Measurements from ENCODE around the gene PRPF40A.

PRPF40A gene

DNA sequence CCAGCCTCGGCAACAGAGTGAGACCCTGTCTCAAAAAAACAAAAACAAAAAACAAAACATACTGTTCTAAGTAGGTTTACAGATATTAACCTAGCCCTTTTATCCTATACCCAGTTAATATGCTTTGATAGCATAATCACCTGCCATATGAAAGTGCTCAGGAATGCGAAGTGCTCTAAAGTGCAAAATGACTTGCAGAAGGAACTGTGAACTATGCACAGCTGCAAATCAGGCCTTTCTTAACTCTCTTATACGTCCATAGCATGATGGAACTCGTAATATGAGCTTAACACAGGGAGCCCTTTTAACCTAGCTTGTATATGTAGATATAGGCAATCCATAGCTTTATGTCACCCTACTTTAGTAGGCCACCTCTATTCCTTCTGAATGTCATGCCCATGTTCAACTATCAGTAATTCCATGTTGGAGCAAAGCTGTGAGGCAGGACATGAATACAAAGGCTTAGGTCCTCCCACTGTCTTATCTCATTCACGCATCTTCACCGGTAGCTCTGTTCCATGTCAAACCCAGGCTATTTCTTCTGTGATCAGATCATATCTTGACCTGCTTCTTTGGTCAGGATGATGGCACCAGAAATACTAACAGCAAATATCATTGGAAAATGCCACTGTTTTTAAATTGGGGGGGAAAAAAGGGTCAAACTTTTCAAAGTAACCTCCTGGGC is 72.9 kb downstream of the PRPF40A start:
- no peak for DNase-seq (ENCODE audit: insufficient read length, low spot score)
- no peak for FAIRE-seq

DNA sequence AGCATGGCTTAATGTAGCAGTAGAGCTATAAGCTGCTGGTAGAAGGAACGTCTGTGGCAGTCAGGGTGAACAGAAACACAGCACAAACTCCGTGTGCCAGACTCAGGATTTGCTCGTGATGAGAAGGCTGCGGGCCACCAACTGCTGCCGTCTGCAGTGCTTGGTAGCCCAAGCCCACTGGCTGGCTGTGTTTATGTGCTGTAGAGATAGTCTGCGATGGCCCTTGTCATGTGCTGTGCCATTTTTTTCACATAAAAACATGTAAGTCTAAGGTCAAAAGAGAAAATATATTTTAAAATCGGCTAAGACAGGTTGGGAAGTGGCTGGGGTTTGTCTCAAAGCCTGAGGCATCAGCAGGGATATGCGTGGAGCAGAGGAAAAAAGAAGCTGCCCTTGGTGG is 78.7 kb downstream of the PRPF40A start:
- FAIRE-seq: no peak
- no peak for DNase-seq (ENCODE audit: insufficient read length, low spot score)
- TF ChIP-seq TAF1 (IDR thresholded peaks at IDR 0.05; ENCODE audit: low read depth, low read length): no peak
- TF ChIP-seq SPI1 (IDR thresholded peaks at IDR 0.05; ENCODE audit: low read depth, low read length): no peak
- no peak for TF ChIP-seq PAX5 (IDR thresholded peaks at IDR 0.05; ENCODE audit: insufficient read depth, low read length, severe bottlenecking)

More for the DNA sequence above, 72.9 kb downstream of the PRPF40A start:
- no peak for TF ChIP-seq PAX5 (IDR thresholded peaks at IDR 0.05; ENCODE audit: insufficient read depth, low read length, severe bottlenecking)
- TF ChIP-seq POLR2A (IDR thresholded peaks at IDR 0.05; ENCODE audit: low read depth, low read length): no peak
- TF ChIP-seq TAF1 (IDR thresholded peaks at IDR 0.05; ENCODE audit: low read depth, low read length): no peak
- TF ChIP-seq POU2F2 (IDR thresholded peaks at IDR 0.05; ENCODE audit: low read depth, low read length): no peak
- no peak for TF ChIP-seq SPI1 (IDR thresholded peaks at IDR 0.05; ENCODE audit: low read depth, low read length)
- TF ChIP-seq POLR2AphosphoS5 (IDR thresholded peaks at IDR 0.05; ENCODE audit: low read depth, low read length): no peak

DNA sequence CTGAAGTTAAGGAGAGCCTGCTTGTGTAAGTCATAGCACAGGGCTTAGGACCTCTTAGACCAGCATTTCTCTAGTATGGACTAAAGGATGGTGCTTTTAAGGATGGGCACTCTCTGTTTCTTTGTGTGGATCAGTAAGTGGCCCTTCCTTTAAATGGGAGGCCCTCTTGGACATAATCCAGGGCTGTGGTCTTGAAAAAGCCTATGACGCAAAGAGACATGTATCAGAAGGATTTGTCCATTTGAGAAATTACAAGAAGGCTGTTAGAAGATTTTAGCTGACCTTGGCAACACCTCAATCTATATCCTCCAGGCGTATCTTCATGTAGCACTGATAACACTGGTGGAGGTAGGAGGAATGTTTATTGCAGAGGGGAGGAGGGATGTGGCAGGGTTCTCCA is 79.2 kb downstream of the PRPF40A start:
- FAIRE-seq: no peak
- TF ChIP-seq POLR2AphosphoS5 (IDR thresholded peaks at IDR 0.05; ENCODE audit: low read depth, low read length): no peak
- no peak for TF ChIP-seq POU2F2 (IDR thresholded peaks at IDR 0.05; ENCODE audit: low read depth, low read length)
- no peak for DNase-seq (ENCODE audit: insufficient read length, low spot score)

DNA sequence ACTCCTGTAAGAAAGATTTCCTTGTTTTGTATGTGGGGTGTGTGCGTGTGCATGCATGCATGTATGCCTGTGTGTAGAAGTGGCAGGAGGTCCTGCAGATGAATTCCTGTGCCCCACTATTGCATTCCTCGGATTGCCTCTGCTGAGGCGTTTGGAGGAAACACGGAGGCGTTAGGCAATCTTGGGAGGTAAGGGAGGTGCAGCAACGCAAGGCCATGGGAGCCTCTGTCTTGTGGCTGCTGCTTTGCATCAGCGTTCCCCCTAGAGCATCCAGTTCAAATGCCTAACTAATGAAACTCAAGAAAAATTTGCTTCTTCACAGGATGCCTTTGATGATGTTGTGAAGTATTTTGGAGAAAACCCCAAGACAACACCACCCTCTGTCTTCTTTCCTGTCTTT is 80.0 kb downstream of the PRPF40A start:
- DNase-seq (ENCODE audit: insufficient read length, low spot score): no peak
- TF ChIP-seq TAF1 (IDR thresholded peaks at IDR 0.05; ENCODE audit: low read depth, low read length) (no peak), PAX5 (IDR thresholded peaks at IDR 0.05; ENCODE audit: insufficient read depth, low read length, severe bottlenecking) (no peak), POLR2A (IDR thresholded peaks at IDR 0.05; ENCODE audit: low read depth, low read length) (no peak), POU2F2 (IDR thresholded peaks at IDR 0.05; ENCODE audit: low read depth, low read length) (no peak), POLR2AphosphoS5 (IDR thresholded peaks at IDR 0.05; ENCODE audit: low read depth, low read length) (no peak), SPI1 (IDR thresholded peaks at IDR 0.05; ENCODE audit: low read depth, low read length) (no peak)
- no peak for FAIRE-seq

DNA sequence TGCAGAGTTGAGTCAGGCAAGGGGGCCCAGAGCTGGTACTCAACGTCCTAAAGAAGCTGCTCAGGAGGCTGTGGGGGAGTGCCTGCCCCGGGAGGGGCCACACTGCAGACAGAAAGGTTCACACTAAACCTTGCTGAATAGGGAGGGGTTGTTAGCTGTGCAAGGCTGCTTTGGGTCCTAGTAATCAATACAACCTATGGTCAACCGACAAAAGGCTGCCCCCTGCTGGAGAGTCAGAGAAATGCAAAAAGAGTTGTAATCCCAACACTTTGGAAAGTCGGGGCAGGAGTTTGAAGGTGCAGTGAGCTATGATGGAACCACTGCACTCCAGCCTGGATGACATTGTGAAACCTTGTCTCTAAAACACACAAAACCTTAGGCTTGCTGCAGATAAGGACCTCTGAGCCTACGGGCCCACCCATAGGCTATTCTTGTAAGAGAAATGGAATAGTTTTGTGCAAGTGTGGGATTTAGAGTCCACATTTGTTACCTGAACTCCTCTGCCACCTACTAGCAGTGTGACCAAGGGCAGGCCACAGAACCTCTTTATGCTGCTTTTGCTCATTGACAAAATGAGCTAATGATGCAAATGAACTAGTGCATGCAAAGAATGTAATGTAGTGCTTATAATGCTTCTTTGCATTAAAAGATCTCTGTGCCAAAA is 81.5 kb downstream of the PRPF40A start:
- no peak for DNase-seq (ENCODE audit: insufficient read length, low spot score)
- peak; percentile 74 for FAIRE-seq

DNA sequence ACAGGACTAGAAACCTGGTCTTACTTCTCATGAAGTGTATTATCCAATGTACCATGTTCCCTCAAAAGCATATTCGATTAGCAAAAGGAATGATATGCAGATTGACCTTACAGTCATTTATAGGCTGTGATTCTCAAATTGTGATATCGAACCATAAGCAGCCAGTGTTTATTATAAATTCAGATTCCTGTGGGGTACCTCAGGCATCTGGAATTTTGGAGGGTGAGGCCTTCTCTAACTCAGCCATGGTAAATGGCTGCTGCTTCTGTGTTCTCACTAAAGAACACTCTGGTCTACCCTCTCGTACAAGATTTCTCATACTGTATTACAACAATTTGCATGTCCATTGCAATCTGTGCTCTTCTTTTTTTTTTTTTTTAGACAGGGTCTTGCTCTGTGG is 84.5 kb downstream of the PRPF40A start:
- no peak for FAIRE-seq
- TF ChIP-seq POLR2A (IDR thresholded peaks at IDR 0.05; ENCODE audit: low read depth, low read length): no peak
- no peak for TF ChIP-seq PAX5 (IDR thresholded peaks at IDR 0.05; ENCODE audit: insufficient read depth, low read length, severe bottlenecking)
- TF ChIP-seq TAF1 (IDR thresholded peaks at IDR 0.05; ENCODE audit: low read depth, low read length): no peak
- TF ChIP-seq POLR2AphosphoS5 (IDR thresholded peaks at IDR 0.05; ENCODE audit: low read depth, low read length): no peak
- TF ChIP-seq POU2F2 (IDR thresholded peaks at IDR 0.05; ENCODE audit: low read depth, low read length): no peak
- TF ChIP-seq SPI1 (IDR thresholded peaks at IDR 0.05; ENCODE audit: low read depth, low read length): no peak
- DNase-seq (ENCODE audit: insufficient read length, low spot score): no peak

More for the DNA sequence above, 81.5 kb downstream of the PRPF40A start:
- TF ChIP-seq POLR2AphosphoS5 (IDR thresholded peaks at IDR 0.05; ENCODE audit: low read depth, low read length) (no peak), PAX5 (IDR thresholded peaks at IDR 0.05; ENCODE audit: insufficient read depth, low read length, severe bottlenecking) (no peak), POU2F2 (IDR thresholded peaks at IDR 0.05; ENCODE audit: low read depth, low read length) (no peak), SPI1 (IDR thresholded peaks at IDR 0.05; ENCODE audit: low read depth, low read length) (no peak), TAF1 (IDR thresholded peaks at IDR 0.05; ENCODE audit: low read depth, low read length) (no peak), POLR2A (IDR thresholded peaks at IDR 0.05; ENCODE audit: low read depth, low read length) (no peak)

DNA sequence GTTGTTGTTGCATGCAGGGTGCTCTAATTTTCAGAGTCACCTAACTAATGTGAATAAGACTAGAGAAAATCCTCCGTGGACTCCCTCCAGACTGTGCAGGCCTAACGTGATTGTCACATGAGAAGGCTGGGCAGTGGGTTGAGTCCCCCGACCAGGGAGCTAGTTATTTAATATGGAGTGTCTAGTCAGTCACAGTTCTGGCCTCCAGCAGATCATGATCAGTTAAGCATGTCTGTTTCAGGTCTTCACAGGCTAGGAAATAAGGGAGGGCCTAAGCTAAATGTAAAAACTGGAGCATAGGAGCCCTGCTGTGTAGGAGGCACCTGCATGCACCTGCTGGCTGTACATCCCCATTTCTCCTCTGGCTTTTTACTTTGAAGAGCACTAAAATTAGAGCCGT is 86.8 kb downstream of the PRPF40A start:
- no peak for FAIRE-seq
- no peak for DNase-seq (ENCODE audit: insufficient read length, low spot score)
- TF ChIP-seq PAX5 (IDR thresholded peaks at IDR 0.05; ENCODE audit: insufficient read depth, low read length, severe bottlenecking): no peak
- no peak for TF ChIP-seq POLR2A (IDR thresholded peaks at IDR 0.05; ENCODE audit: low read depth, low read length)
- no peak for TF ChIP-seq SPI1 (IDR thresholded peaks at IDR 0.05; ENCODE audit: low read depth, low read length)
- no peak for TF ChIP-seq POLR2AphosphoS5 (IDR thresholded peaks at IDR 0.05; ENCODE audit: low read depth, low read length)
- no peak for TF ChIP-seq TAF1 (IDR thresholded peaks at IDR 0.05; ENCODE audit: low read depth, low read length)
- no peak for TF ChIP-seq POU2F2 (IDR thresholded peaks at IDR 0.05; ENCODE audit: low read depth, low read length)

DNA sequence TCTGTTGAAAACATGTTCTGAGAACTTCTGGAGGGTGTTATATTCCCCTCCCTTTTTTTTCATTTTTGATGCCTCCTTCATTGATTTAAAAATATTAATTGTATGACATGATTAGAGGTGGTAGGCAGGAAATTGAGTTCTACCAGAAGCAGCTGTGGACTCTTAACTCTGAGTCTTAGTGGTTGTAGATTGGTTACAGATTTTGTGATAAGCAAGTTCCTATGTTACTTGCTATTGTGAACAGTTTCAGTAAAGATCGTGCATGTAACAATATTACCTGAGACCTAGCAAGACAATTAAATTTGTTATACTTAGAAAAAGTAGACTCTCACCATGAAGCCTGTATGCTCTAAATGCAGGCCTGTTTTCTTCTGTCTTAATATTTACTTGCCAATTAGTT is 88.1 kb downstream of the PRPF40A start:
- FAIRE-seq (no peak), DNase-seq (ENCODE audit: insufficient read length, low spot score) (no peak)
- no peak for TF ChIP-seq PAX5 (IDR thresholded peaks at IDR 0.05; ENCODE audit: insufficient read depth, low read length, severe bottlenecking)

DNA sequence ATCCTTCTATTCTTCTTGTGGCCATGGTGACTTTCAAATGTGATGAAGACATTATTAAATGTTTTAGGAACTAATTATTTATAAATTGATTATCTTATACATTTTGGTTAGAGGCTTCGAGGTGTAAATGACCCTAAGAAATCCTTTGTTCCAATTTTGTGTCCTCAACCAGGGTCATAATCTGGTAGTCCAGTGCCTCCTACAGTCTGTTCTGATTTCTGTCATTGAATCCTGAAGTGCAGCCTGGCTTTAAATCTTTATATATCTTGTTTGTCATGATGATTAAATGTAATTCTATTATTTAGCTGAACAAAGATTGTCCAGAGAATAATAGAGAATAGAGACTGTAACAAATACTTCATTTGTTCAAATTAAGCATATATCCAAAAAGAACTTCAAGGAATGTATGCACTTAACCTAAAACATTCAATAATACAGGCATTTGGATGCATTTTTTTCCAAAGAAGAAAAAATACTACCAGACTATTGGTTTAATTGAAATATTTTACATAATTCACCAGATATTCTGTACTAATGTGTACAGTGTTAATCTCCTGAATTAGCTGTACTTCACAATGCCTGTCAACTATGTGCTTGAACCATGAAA is 89.8 kb downstream of the PRPF40A start:
- DNase-seq (ENCODE audit: insufficient read length, low spot score) (no peak), FAIRE-seq (peak; percentile 16)
- TF ChIP-seq SPI1 (IDR thresholded peaks at IDR 0.05; ENCODE audit: low read depth, low read length): no peak
- TF ChIP-seq TAF1 (IDR thresholded peaks at IDR 0.05; ENCODE audit: low read depth, low read length): no peak
- TF ChIP-seq POLR2A (IDR thresholded peaks at IDR 0.05; ENCODE audit: low read depth, low read length): no peak
- no peak for TF ChIP-seq POU2F2 (IDR thresholded peaks at IDR 0.05; ENCODE audit: low read depth, low read length)
- TF ChIP-seq PAX5 (IDR thresholded peaks at IDR 0.05; ENCODE audit: insufficient read depth, low read length, severe bottlenecking): no peak
- no peak for TF ChIP-seq POLR2AphosphoS5 (IDR thresholded peaks at IDR 0.05; ENCODE audit: low read depth, low read length)

DNA sequence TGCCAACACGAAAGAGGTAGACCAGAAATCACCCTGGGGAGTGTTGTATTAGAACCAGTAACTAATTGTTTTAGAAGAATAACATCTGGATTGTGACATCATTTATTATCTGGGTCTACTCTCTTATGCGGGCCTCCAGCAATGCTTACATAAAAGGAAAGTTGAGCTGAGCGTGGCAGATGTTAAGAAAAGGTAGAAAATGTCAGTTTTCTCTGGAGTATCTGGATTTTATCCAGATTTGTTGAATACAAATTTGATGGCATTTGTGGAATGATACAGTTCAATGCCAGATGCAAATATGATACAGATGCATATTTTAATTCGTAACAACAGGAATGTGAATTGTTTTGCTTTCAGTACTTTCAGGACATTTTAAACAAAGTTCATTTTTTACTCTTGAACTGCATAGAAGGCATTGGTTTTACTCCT is 90.3 kb downstream of the PRPF40A start:
- peak; percentile 35 for FAIRE-seq

More for the DNA sequence above, 90.3 kb downstream of the PRPF40A start:
- TF ChIP-seq POU2F2 (IDR thresholded peaks at IDR 0.05; ENCODE audit: low read depth, low read length) (no peak), PAX5 (IDR thresholded peaks at IDR 0.05; ENCODE audit: insufficient read depth, low read length, severe bottlenecking) (no peak), SPI1 (IDR thresholded peaks at IDR 0.05; ENCODE audit: low read depth, low read length) (no peak), POLR2A (IDR thresholded peaks at IDR 0.05; ENCODE audit: low read depth, low read length) (no peak), TAF1 (IDR thresholded peaks at IDR 0.05; ENCODE audit: low read depth, low read length) (no peak), POLR2AphosphoS5 (IDR thresholded peaks at IDR 0.05; ENCODE audit: low read depth, low read length) (no peak)
- no peak for DNase-seq (ENCODE audit: insufficient read length, low spot score)

Data from GM12891 (cell line).